GM23338 (cell line): ENCODE measurements around the gene STT3B. TPM values are rescaled to one million over a fixed set of nuclear protein-coding genes. Genes with fewer than 3 reads are reported as not detected.

Source experiments
- ATAC-seq: fragments of 200-7000 bp; cut with Tn5 transposase; 3 replicates; pipeline ENCODE4 v1.9.1; 2020
- DNase-seq: peaks from one replicate; pipeline ENCODE4 v3.0.0-alpha.2; 2015; ENCODE audit warnings: low spot score
- H2AFZ ChIP-seq: fragments of 200-600 bp; sonication (generic); 2 replicates; pipeline ENCODE4 v1.8.0; 2016; ENCODE audit warnings: antibody characterized with exemption, mild to moderate bottlenecking, moderate library complexity
- H3F3A ChIP-seq: fragments of 200-600 bp; sonication (generic); replicated peaks from 2 replicates; pipeline ENCODE4 v1.8.0; 2017; ENCODE audit warnings: antibody characterized with exemption, mixed run types, low read depth
- H3K27ac ChIP-seq: fragments of 200-600 bp; sonication (generic); 2 replicates; pipeline ENCODE4 v1.6.1; 2016; ENCODE audit warnings: low read depth
- H3K27me3 ChIP-seq: fragments of 200-600 bp; sonication (generic); 2 replicates; pipeline ENCODE4 v1.8.0; 2016; ENCODE audit warnings: mild to moderate bottlenecking, mixed run types, moderate library complexity; ENCODE audit not compliant: insufficient read depth
- H3K36me3 ChIP-seq: fragments of 200-600 bp; sonication (generic); 2 replicates; pipeline ENCODE4 v1.8.0; 2016; ENCODE audit warnings: mild to moderate bottlenecking; ENCODE audit not compliant: insufficient read depth
- H3K4me1 ChIP-seq: fragments of 200-600 bp; sonication (generic); 2 replicates; pipeline ENCODE4 v1.8.0; 2016; ENCODE audit warnings: mild to moderate bottlenecking, moderate library complexity; ENCODE audit not compliant: insufficient read depth
- H3K4me2 ChIP-seq: fragments of 200-600 bp; sonication (generic); 2 replicates; pipeline ENCODE4 v1.7.1; 2017; ENCODE audit warnings: mixed run types
- H3K4me3 ChIP-seq: fragments of 200-600 bp; sonication (generic); 2 replicates; pipeline ENCODE4 v1.6.1; 2016; ENCODE audit warnings: mixed run types
- H3K79me2 ChIP-seq: fragments of 200-600 bp; sonication (generic); replicated peaks from 2 replicates; pipeline ENCODE4 v1.8.0; 2017; ENCODE audit warnings: mild to moderate bottlenecking; ENCODE audit not compliant: insufficient read depth
- H3K9me2 ChIP-seq: fragments of 200-600 bp; sonication (generic); 2 replicates; pipeline ENCODE4 v1.8.0; 2017; ENCODE audit not compliant: insufficient read depth
- H4K20me1 ChIP-seq: fragments of 200-600 bp; sonication (generic); replicated peaks from 2 replicates; pipeline ENCODE4 v1.8.0; 2017; ENCODE audit warnings: mild to moderate bottlenecking; ENCODE audit not compliant: insufficient read depth
- H3K27ac Mint-ChIP-seq: 2 replicates; pipeline ENCODE4 v1.8.0; 2020; ENCODE audit warnings: inconsistent platforms, mild to moderate bottlenecking, moderate library complexity, mixed read lengths
- H3K27me3 Mint-ChIP-seq: 3 replicates; pipeline ENCODE4 v1.8.0; 2022; ENCODE audit warnings: low read depth, mild to moderate bottlenecking, moderate library complexity, mixed read lengths, inconsistent platforms; ENCODE audit not compliant: insufficient read depth, poor library complexity
- H3K36me3 Mint-ChIP-seq: 3 replicates; pipeline ENCODE4 v1.8.0; 2021; ENCODE audit warnings: low read depth, mild to moderate bottlenecking, inconsistent platforms, moderate library complexity, mixed read lengths
- H3K4me1 Mint-ChIP-seq: 3 replicates; pipeline ENCODE4 v1.8.0; 2020; ENCODE audit warnings: mild to moderate bottlenecking, inconsistent platforms, mixed read lengths
- H3K4me3 Mint-ChIP-seq: 3 replicates; pipeline ENCODE4 v1.8.0; 2021; ENCODE audit warnings: moderate library complexity, mild to moderate bottlenecking, inconsistent platforms, mixed read lengths
- H3K9me3 Mint-ChIP-seq: 3 replicates; pipeline ENCODE4 v1.8.0; 2020; ENCODE audit warnings: moderate library complexity, mild to moderate bottlenecking, inconsistent platforms, mixed read lengths
- CREB1 ChIP-seq: fragments of 250-450 bp; sonication (Bioruptor Pico); IDR thresholded peaks from 2 replicates; pipeline ENCODE4 v1.5.0; 2020; ENCODE audit warnings: low read depth, mild to moderate bottlenecking, moderate library complexity
- CTCF ChIP-seq, 2 experiments: fragments of 200-600 bp in 1 of 2; sonication (generic) in 1 of 2; conservative IDR thresholded peaks; 2 replicates each; pipeline versions ENCODE4 v1.5.1 to v1.6.1; 2016 to 2017; ENCODE audit warnings: antibody characterized with exemption in 2 of 2, low read depth in 2 of 2, mild to moderate bottlenecking in 2 of 2, moderate library complexity in 1 of 2
- ETS1 ChIP-seq: IDR thresholded peaks from 2 replicates; pipeline ENCODE4 v1.6.1; 2016; ENCODE audit warnings: antibody characterized with exemption
- EZH2 ChIP-seq: fragments of 200-600 bp; sonication (generic); IDR thresholded peaks from one replicate; pipeline ENCODE4 v1.8.0; 2017; ENCODE audit warnings: antibody characterized with exemption, mild to moderate bottlenecking, low read depth; ENCODE audit not compliant: unreplicated experiment
- EZH2phosphoT487 ChIP-seq: fragments of 200-600 bp; sonication (generic); IDR thresholded peaks from one replicate; pipeline ENCODE4 v1.8.1; 2018; ENCODE audit warnings: antibody characterized with exemption; ENCODE audit not compliant: unreplicated experiment
- JUNB ChIP-seq: IDR thresholded peaks from one replicate; pipeline ENCODE4 v1.6.1; 2016; ENCODE audit warnings: antibody characterized with exemption; ENCODE audit not compliant: unreplicated experiment
- NANOG ChIP-seq: IDR thresholded peaks from 2 replicates; pipeline ENCODE4 v1.6.1; 2016; ENCODE audit warnings: antibody characterized with exemption, borderline replicate concordance
- POLR2AphosphoS5 ChIP-seq: IDR thresholded peaks from 2 replicates; pipeline ENCODE4 v1.6.1; 2016; ENCODE audit warnings: antibody characterized with exemption, low read depth
- REST ChIP-seq: IDR thresholded peaks from one replicate; pipeline ENCODE4 v1.6.1; 2018; ENCODE audit warnings: antibody characterized with exemption; ENCODE audit not compliant: unreplicated experiment
- STAT1 ChIP-seq: IDR thresholded peaks from one replicate; pipeline ENCODE4 v1.6.1; 2016; ENCODE audit warnings: antibody characterized with exemption; ENCODE audit not compliant: unreplicated experiment
- ZNF331 ChIP-seq: fragments of 250-450 bp; sonication (Bioruptor Pico); IDR thresholded peaks from 2 replicates; pipeline ENCODE4 v1.5.0; 2020; ENCODE audit warnings: low read depth, mild to moderate bottlenecking, moderate library complexity
- ZNF462 ChIP-seq: fragments of 250-450 bp; sonication (Bioruptor Pico); IDR thresholded peaks from 2 replicates; pipeline ENCODE4 v1.5.0; 2020; ENCODE audit warnings: mild to moderate bottlenecking, moderate library complexity
- polyA plus RNA-seq: library from polyadenylated mRNA; unstranded; fragments of >200 nt; fragmentation: Nextera tagmentation; extraction: Ambion mirVana; gene quantifications from 2 replicates; pipeline ENCODE4 v1.2.1, GENCODE V29; 2016
- total RNA-seq: library from RNA; depleted of rRNA; stranded (reverse); fragments of >200 nt; shearing (Covaris generic); gene quantifications from 2 replicates; pipeline ENCODE4 v1.2.3, GENCODE V29; 2014

The STT3B gene
- total and polyA plus RNA-seq, 2 experiments from 2014 or later: 44.1 to 167 TPM

GRCh38 chr3:31539275-31539674 lies 6.5 kb downstream of the STT3B start (continued):
- TF ChIP-seq REST (no peak), ZNF331 (CRISPR knock-in tag) (no peak), CREB1 (no peak), EZH2phosphoT487 (no peak), NANOG (no peak), EZH2 (no peak), STAT1 (no peak)

- no peaks in the 10 kb centered on the region for H3K36me3 ChIP-seq
- H3K4me1 ChIP-seq: peaks cover 42% of the 10 kb centered on the region
- H3K9me3 Mint-ChIP-seq: no peaks in the 10 kb centered on the region
- no peaks in the 10 kb centered on the region for H3K27me3 Mint-ChIP-seq
- H3K36me3 Mint-ChIP-seq: 0 out of 3 replicates have a peak, but pooled peaks cover 5% of the 10 kb centered on the region
- peaks cover 46% of the 10 kb centered on the region for H4K20me1 ChIP-seq
- no peaks in the 10 kb centered on the region for H3F3A ChIP-seq
- H3K79me2 ChIP-seq: peaks cover 100% of the 10 kb centered on the region
- H2AFZ ChIP-seq: no peak overlapping the region
- no peak overlapping the region for H3K4me2 ChIP-seq
- H3K4me1 Mint-ChIP-seq: peaks cover 68% of the 10 kb centered on the region
- no peaks in the 10 kb centered on the region for H3K27me3 ChIP-seq
- DNase-seq (no peak), ATAC-seq (no peak)
- no peak overlapping the region for H3K27ac Mint-ChIP-seq
- H3K9me2 ChIP-seq: no peaks in the 10 kb centered on the region
- no peak overlapping the region for H3K4me3 ChIP-seq
- H3K4me3 Mint-ChIP-seq: no peak overlapping the region
- H3K27ac ChIP-seq: no peak overlapping the region
- no peak for TF ChIP-seq JUNB
- no peak for TF ChIP-seq ZNF331 (CRISPR knock-in tag)
- TF ChIP-seq ZNF462: no peak
- TF ChIP-seq EZH2phosphoT487: no peak
- no peak for TF ChIP-seq POLR2AphosphoS5
- TF ChIP-seq CTCF (conservative IDR thresholded peaks at IDR 0.05; ENCODE audit: low read depth in 2 of 2): no peak
- TF ChIP-seq NANOG: no peak
- TF ChIP-seq ETS1: no peak
- TF ChIP-seq CREB1: no peak
- TF ChIP-seq EZH2: no peak
- TF ChIP-seq STAT1: no peak
Measured at GRCh38 chr3:31541089-31541488, 8.4 kb downstream of the STT3B start.
